Kidney epithelial cell (primary cell): ENCODE data around the gene RITA1. TPM values are rescaled to one million over a fixed set of nuclear protein-coding genes. Genes with fewer than 3 reads are reported as not detected.

Source experiments
- DNase-seq: peaks from one replicate; pipeline ENCODE4 v3.0.0-alpha.2; 2010; ENCODE audit warnings: low read depth
- H3K27me3 ChIP-seq: 2 replicates; pipeline ENCODE4 v1.6.0; 2011; ENCODE audit warnings: low read length; ENCODE audit not compliant: control insufficient read depth, insufficient read depth
- H3K36me3 ChIP-seq: 2 replicates; pipeline ENCODE4 v1.5.1; 2011; ENCODE audit warnings: low read length; ENCODE audit not compliant: control insufficient read depth, insufficient read depth
- H3K4me3 ChIP-seq: 2 replicates; pipeline ENCODE4 v1.5.1; 2011; ENCODE audit warnings: low read depth, mild to moderate bottlenecking, control low read depth, low read length
- CTCF ChIP-seq: IDR thresholded peaks from 2 replicates; pipeline ENCODE4 v1.5.1; 2011; ENCODE audit warnings: mild to moderate bottlenecking, moderate library complexity, low read length, control low read depth, inconsistent platforms; ENCODE audit not compliant: insufficient read depth, poor library complexity, severe bottlenecking
- total RNA-seq: library from RNA; depleted of rRNA; stranded (reverse); fragments of >200 nt; gene quantifications from 2 replicates; pipeline ENCODE4 v1.2.3, GENCODE V29; 2015

RITA1 gene
- total RNA-seq, 1 donor from 2014 or later: 33.6 TPM

- Histone ChIP-seq H3K36me3 (peaks cover 7% of the 10 kb centered on the region), H3K4me3 (no peak overlapping the region), H3K27me3 (no peaks in the 10 kb centered on the region)
- no peak for TF ChIP-seq CTCF
- DNase-seq: no peak
These were observed 14.0 kb upstream of the RITA1 start for GRCh38 chr12:113171543-113171942.

- no peak for TF ChIP-seq CTCF
- Histone ChIP-seq H3K36me3 (peaks cover 12% of the 10 kb centered on the region), H3K4me3 (no peak overlapping the region), H3K27me3 (no peaks in the 10 kb centered on the region)
- no peak for DNase-seq
These were observed 13.3 kb upstream of the RITA1 start for GRCh38 chr12:113172185-113172584.

GRCh38 chr12:113173081-113173698 is 12.3 kb upstream of the RITA1 start:
- H3K27me3 ChIP-seq: no peaks in the 10 kb centered on the region
- no peak for DNase-seq
- peaks cover 17% of the 10 kb centered on the region for H3K36me3 ChIP-seq
- no peak for TF ChIP-seq CTCF
- no peak overlapping the region for H3K4me3 ChIP-seq

- Histone ChIP-seq H3K36me3 (peaks cover 21% of the 10 kb centered on the region), H3K27me3 (no peaks in the 10 kb centered on the region), H3K4me3 (no peak overlapping the region)
- peak; percentile 97 for TF ChIP-seq CTCF
- no peak for DNase-seq
These were observed 10.8 kb upstream of the RITA1 start for GRCh38 chr12:113174461-113175384.

- no peak for TF ChIP-seq CTCF
- Histone ChIP-seq H3K27me3 (no peaks in the 10 kb centered on the region), H3K36me3 (peaks cover 15% of the 10 kb centered on the region), H3K4me3 (no peak overlapping the region)
- no peak for DNase-seq
These were observed 6.5 kb upstream of the RITA1 start for GRCh38 chr12:113179023-113179422.
